Measurements from ENCODE around the gene HYLS1.

GRCh38 chr11:125887373-125888324 lies at the start of gene HYLS1:
- TF ChIP-seq ZNF274 (IDR thresholded peaks at IDR 0.05; ENCODE audit: low read depth, low read length) (no peak), YY1 (IDR thresholded peaks at IDR 0.05; ENCODE audit: insufficient read depth, insufficient read length) (no peak)

Data from NT2/D1 (cell line).